ENCODE results near the gene LMX1B. TPM values are rescaled to one million over a fixed set of nuclear protein-coding genes. Genes with fewer than 3 reads are reported as not detected.

LMX1B gene
- total RNA-seq, 1 donor from 2014 or later, result 0.14 TPM

DNA sequence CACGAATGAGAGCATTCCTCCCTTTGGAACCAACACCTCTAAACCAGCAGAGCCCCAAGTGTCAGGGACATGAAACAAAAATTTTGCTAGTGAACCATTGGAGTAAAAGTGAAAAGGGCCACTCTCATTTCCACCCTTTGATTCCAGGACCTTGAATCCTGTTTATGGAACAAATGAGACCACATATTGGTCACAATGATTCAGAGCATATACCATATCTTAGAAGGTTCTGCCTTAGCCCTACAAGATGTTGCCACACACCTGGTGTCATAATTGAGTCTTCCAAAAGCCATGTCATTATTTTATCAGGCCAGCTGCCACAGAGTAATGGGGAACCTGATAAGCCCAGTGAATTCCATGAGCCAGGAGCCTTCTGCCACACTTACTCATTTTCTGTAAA is 124.8 kb downstream of the LMX1B start:
- DNase-seq (no peak), ATAC-seq (no peak)
- Histone ChIP-seq H3K4me3 (no peak overlapping the region), H3K27ac (no peak overlapping the region), H3K9me3 (peaks cover 8% of the 10 kb centered on the region), H3K27me3 (peaks cover 5% of the 10 kb centered on the region), H3K36me3 (no peaks in the 10 kb centered on the region), H3K4me1 (no peaks in the 10 kb centered on the region)
- intact Hi-C loops (cut with DNase I), result no loop called here
- TF ChIP-seq, protein P1, sequence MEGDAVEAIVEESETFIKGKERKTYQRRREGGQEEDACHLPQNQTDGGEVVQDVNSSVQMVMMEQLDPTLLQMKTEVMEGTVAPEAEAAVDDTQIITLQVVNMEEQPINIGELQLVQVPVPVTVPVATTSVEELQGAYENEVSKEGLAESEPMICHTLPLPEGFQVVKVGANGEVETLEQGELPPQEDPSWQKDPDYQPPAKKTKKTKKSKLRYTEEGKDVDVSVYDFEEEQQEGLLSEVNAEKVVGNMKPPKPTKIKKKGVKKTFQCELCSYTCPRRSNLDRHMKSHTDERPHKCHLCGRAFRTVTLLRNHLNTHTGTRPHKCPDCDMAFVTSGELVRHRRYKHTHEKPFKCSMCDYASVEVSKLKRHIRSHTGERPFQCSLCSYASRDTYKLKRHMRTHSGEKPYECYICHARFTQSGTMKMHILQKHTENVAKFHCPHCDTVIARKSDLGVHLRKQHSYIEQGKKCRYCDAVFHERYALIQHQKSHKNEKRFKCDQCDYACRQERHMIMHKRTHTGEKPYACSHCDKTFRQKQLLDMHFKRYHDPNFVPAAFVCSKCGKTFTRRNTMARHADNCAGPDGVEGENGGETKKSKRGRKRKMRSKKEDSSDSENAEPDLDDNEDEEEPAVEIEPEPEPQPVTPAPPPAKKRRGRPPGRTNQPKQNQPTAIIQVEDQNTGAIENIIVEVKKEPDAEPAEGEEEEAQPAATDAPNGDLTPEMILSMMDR (IDR thresholded peaks at IDR 0.05), result no peak

DNA sequence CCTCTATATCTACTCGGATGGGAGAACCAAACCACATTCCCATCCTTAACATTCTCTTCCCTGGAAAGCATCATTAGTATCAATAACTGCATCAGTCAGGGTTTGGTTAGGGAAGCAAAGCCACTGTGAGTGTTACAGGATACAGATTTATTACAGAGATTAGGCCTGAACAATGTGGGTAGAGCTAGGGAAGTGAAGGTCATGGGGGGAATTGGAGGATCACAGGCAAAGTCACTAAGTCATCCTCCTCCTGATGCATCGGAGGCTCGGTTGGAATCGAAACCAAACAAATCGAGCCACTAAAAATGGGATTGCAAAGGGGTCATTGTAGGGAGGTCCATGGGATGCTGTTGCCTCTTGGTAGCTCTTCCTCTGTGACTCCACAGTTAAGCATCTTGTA is 129.3 kb downstream of the LMX1B start:
- no peak for ATAC-seq
- Histone ChIP-seq H3K27me3 (peaks cover 5% of the 10 kb centered on the region), H3K4me1 (no peaks in the 10 kb centered on the region), H3K27ac (no peak overlapping the region), H3K9me3 (no peaks in the 10 kb centered on the region), H3K4me3 (no peak overlapping the region), H3K36me3 (no peaks in the 10 kb centered on the region)
- DNase-seq, result no peak
- intact Hi-C loops (cut with DNase I), result no loop called here
- TF ChIP-seq, protein P1 (IDR thresholded peaks at IDR 0.05), result no peak

DNA sequence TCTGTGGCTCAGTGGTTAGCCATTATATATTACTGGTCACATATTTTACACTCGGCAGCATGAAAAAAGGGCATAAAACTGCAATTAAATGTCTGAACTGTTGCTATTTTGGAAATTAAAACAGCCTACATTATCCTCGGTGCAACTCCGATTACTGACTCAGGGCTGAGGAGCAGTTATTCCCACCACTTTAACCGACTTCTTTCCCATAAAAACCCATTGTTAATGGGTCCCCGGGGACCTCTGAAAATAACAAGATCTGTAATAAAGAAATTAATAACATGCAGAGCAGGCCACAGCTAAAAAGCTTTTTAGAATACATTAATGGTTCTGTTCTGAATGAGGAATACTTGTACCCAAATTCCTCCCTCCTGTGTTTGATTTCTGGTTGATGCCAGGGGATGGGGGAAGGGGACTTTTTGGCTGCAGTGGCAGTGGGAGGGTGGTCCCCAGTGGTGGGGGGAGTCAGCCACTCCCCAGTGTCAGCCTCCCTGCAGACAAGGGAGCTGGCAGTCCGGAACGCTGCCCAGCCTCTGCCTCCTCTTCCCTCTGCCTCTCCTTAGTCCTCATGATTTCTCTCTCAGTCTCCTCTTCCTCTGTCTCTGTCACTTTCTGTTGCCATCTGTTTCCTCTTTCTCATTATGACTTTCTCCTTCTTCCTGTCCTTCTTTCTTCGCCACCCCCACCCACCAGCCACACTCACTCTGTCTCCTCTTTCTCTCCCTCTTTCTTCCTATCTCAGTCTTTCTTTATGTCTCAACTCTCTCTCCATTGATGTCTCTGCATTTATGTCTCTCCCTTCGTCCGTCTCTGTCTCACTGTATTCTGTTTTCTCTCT is 132.1 kb downstream of the LMX1B start:
- no peak overlapping the region for H3K4me3 ChIP-seq
- H3K27me3 ChIP-seq, result no peaks in the 10 kb centered on the region
- ATAC-seq (no peak), DNase-seq (no peak)
- TF ChIP-seq, protein P1 (IDR thresholded peaks at IDR 0.05), result no peak
- intact Hi-C loops (cut with DNase I), result no loop called here
- H3K27ac ChIP-seq, result no peak overlapping the region
- no peaks in the 10 kb centered on the region for H3K36me3 ChIP-seq
- H3K9me3 ChIP-seq, result no peaks in the 10 kb centered on the region
- no peaks in the 10 kb centered on the region for H3K4me1 ChIP-seq

Other genes starting within 250 kb of the LMX1B start
- 24.9 TPM for gene ZBTB43, start 191.1 kb downstream of the LMX1B start, total RNA-seq
- 15.1 TPM for gene ZBTB34, start 246.7 kb downstream of the LMX1B start, total RNA-seq

All from upper lobe of right lung (tissue), 1 donor.